HG02973 (cell line): ENCODE results near the gene AGMO.
"Not testable (repeated sequence)": the region's sequence is repeated elsewhere in the genome, so short reads cannot be mapped to it uniquely, and the experiment has no call there.

Experiments used
- ATAC-seq: cut with Tn5 transposase; IDR thresholded peaks from one replicate; pipeline ENCODE4 v1.9.1; 2021; ENCODE audit warnings: moderate library complexity; ENCODE audit not compliant: unreplicated experiment

AGMO gene

DNA sequence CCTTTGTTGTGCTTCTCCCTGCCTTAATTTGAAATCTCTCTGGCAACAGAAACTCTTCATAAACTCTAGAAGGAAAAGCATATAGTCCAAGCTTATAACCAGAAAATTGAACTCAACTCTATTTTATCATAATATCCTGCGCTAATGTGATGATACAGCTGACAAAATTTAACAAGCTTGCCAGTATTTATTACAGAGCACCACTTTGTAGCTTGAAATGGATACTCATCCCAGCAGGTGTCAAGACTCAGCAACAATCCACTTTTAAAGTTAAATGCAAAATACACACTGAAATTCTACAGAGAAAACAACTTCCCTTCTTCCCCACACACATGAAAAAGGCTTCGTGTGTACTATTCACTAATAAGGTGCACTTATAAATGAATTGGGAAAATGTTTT, 228.9 kb downstream of the AGMO start:
- ATAC-seq = no peak

DNA sequence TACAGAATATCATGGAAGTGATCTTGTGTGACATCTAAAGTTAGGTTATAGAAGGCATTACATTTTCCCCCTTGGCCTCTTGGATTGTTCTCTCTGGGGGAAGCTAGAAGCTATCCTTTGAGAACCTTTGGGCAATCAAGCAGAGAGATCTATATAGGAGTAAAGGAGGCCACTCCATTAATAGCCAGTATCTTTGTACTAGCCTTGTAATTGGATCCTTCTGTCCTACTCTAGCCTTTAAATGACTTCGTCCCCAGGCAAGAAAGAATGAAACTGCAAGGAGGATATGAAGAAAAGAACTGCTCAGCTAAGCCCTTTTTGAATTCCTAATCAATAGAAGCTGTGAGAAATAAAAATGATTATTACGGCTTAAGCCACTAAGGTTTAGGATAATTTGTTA, 230.9 kb downstream of the AGMO start:
- no peak for ATAC-seq

DNA sequence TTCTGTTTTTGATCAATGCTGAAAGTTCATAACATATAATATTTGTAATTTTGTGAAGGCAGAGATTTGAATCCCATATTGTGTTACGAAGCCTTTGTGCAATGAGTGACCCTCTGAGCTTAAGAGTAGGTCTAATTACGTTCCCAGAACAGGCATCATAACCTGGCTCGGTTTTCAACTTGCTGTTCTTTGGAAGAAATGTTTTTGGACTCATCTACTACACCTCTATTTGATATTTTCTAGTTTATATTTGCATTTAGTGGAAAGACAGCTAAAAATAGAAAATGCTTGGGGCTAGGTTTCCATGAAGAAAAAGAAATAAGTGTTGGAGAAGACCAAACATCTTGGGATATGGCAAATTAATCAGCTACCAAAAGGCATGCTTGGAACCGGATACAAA, 234.8 kb downstream of the AGMO start:
- ATAC-seq = no peak

DNA sequence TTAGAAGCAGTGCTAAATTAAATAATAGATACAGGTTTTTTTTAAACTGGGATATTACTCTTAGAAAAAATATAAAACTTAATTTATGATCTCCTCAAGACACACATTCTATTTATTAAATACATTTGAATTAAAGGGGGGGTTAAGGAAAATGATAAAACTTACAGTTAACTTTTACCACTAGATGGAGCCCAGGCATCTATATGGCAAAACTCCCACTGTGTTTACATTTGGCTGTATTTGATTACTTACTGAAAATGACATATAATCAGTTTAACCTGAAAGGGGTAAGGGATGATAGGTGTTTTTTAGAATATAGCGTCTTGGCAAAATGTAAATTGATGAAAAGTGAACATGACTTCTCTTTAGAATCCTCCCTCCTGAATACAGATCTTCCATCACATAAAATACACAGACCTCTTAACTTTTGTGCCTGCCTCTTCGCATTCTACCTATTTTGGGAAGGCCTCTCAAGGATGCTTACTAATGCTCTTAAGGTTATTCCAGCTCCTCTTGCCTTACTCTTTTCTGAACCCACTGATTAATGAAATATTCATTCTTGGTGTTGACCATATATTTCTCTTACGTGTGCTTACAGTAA, 235.7 kb downstream of the AGMO start:
- ATAC-seq = no peak

DNA sequence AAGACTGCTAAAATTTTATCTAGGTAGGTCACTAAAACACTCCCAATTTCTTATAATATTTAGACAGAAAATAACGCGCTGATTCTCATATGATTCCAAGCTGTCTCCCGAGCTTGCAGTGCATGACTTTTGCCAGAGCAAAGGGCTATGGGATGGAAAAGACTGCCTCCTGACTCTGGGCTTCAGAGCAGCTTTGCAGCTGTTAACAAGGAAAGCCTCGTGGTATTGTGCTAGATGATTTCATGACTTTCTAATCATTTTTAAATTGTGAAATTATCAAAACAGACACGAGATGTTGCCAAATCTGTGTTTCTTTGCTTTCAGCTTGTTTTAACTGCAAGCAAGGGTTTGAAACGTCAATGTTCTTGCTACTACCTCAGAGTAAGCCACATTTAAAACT, 238.3 kb downstream of the AGMO start:
- ATAC-seq = no peak

DNA sequence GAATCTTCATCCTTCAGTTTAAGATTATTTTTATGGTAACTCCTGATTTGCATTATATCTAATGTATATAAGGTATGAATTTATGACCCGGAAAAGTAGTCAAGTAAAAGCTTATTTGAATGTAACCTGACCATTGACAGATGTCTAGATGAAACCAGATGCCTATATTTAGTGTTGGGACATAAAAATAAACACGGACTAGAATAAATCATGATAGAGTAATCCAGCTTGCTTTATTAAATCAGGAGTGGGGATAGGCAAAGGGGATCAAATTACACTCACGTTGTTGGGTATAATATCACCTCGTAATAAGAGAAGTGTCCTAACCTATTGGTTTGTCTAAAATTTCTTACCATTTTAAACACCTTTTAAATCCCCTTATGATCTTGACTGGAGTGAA, 244.6 kb downstream of the AGMO start:
- ATAC-seq = no peak

DNA sequence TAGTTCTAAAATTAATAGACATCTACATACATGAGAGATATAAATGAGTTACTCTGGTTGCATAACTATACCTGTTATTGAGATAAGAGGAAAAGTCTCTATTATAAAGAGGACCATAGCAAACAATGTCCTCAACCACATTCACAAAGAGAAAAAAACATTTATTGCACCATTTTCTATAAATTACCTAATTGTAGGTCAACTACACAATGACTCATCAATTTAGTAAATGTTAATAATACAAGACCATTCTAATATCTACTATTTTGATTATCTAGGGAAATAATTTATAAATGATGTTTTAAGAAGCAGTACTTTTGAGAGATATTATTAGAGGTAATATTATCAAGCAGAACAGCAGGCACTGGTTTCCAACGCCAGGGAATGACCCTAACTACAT, 246.1 kb downstream of the AGMO start:
- no peak for ATAC-seq

DNA sequence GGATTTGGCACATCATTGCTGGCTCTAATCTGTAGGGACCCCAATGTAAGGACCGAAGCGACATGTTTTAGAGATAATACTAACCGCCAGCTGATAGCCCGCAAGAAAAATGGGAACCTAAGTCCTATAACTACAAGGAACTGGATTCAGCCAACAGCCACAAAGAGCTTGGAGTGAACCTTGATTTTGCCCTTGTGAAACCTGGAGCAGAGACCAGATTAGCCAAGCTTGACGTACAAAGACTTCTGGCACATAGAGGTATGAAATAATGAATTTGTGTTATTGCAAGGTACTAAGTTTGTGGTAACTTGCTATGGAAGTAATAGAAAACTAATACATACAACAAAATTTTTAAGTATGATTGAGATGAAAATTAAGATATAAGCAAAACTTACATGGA, 246.9 kb downstream of the AGMO start:
- ATAC-seq = no peak

DNA sequence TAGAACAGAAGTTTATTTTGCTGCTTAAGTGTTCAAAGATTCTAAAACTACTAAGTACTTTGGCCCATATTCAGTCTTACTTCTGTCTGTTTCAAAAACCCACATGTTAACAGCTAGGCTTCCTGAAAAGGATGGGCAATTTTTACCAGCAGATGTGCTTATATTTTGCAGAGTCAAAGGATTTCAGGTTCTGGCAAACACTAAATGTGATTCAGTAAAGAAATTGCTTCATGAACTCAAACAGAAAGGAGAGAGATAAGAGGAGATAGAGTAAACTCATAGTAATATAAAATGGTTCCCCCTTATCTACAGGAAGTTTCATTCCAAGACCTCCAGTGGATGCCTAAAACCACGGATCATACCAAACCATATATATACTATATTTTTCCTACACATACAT, 248.5 kb downstream of the AGMO start:
- no peak for ATAC-seq

DNA sequence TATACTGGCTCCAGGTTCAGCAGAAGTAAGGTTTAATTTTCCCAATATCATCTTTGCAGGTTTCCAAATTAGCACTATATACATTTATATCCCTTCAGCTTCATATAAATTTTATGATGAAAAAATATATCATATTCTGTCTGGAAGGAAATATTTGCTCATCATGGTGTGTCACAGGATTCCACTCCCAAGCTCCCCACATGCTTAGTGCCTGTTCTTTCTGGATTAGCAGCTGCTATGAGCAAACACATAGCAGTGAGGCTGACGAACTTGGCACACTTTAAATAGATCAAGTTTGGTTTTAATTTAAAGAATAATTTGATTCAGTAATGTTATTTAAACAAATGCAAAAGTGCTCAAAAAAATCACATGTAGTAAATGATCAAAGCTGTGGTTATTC, 251.9 kb downstream of the AGMO start:
- no peak for ATAC-seq

DNA sequence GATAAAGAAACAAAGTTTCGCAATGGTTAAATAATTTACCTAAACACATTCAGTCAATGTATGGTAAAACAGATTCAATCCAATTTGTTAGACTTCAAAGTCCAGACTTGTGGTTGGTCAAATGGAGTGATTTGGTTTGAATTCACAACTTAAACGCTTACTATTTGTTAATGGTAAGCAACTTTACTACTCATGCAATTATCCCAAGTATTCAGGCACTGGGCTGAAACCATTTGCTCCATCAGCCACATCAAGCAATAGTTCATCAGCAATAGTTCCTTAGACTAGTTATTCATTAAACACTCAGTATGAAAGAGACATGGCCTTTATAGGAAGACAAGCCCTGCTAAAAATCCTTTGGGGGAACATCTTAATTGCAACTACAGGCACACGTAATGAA, 253.0 kb downstream of the AGMO start:
- ATAC-seq = no peak

DNA sequence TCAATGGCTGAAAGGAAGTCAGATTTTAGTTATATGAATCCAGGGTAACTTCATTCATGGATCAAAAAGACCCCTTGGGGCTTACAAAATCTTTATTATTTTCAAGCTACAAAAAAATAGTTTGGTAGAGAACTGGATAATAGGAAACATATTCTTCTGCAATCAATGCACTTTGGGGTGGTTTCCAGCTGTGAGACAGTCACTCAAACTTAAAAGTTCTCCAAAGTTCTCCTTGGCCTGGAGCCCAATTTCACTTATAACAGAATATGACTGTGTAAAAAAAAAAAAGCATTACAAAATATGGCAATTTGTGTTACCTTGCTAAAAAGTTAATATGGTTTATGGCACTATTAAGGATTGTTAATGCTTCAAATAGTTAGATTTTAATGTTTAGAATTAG, 255.5 kb downstream of the AGMO start:
- ATAC-seq = no peak

DNA sequence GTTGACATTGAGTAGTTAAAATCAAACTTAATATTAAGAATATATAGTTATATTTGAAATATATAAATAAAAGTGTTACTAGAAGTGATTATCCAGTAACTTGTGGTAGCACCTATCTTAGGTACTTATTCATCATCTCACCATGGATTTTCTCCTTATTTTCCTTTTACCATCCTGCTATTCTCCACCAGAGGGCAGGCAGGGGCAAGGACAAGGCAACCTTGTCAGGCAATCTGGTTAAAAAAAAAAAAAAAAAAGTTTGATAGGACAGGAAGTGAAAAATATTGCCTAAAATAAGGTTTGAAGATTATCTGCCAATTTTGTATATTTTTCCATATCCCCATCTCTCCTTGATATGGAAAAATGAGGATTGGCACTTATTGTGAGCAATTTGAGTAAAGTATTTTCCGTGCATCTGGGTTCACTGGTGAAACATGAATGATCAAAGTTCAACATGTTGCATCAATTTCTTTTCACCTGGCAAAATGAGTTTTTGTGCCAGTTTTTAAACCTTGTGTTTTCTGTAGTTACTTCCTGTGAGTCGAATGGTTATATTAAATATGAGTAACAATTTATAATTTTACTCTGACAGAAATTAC, 256.7 kb downstream of the AGMO start:
- ATAC-seq = peak; percentile 80

DNA sequence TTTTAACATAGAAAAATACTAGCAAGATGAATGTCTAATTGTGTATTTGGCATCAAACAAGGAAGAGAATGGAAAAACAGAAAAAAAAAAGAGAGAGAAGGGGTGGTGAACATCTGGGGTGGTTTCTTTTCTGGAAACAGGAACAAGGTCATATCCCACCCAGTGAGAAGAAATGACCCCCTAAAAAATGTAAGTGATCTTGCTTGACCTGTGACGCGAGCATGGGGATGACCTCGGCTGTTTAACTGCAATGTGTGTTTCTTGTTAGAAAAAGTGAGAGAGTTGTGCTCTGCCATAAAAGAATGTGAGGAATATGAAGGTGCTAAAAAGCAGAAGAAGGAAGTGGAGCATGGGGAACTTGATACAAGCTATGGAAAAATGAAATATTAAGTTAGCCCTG, 258.5 kb downstream of the AGMO start:
- ATAC-seq = no peak

DNA sequence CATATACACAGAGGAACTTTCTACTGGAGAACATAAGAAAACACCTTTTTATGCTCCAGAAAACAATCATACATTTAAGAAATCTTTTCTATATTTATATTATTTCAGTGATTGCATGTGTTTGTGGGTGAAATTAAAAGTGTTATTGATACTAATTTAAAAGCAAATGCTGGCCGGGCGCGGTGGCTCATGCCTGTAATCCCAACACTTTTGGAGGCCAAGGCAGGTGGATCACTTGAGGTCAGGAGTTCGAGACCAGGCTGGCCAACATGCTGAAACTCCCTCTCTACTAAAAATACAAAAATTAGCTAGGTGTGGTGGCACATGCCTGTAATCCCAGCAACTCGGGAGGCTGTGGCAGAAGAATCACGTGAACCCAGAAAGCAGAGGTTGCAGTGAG, 260.8 kb downstream of the AGMO start:
- ATAC-seq = not testable (repeated sequence)

DNA sequence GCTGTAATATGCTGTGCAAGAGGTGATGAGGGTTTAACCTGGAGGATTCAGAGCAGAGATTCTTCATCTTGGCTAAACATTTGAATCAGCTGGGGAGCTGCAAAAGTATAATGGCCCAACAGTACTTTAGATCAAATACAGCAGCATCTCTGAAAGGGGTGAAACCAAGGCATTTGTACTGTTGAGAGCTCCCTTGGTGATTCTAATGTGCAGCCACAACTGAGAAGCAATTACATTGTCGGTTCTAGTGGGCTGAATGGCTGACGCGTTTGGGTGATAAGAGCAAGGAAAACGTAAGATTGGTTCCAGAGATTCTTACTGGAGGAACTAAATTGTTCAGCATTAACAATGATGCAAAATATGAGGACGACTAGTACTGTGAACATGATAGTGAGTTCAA, 269.7 kb downstream of the AGMO start:
- no peak for ATAC-seq

DNA sequence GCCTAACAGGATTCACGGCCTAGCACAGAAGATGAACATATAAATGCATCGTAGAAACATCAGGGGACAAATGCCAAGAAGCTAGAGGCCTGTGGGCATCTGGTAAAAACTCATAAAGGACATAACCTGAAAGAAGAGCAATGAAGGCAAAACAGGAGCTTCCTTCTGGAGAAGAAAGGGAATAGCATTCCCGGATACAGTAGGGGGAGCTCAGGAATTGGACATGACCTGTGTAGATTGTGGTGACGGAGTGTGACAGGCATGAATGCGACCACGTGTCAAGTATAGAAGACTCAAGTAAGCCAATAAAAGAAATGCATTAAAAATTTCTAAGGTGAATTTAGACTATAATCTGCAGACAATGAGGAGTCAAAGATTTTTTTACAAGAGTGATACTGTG, 270.1 kb downstream of the AGMO start:
- no peak for ATAC-seq

DNA sequence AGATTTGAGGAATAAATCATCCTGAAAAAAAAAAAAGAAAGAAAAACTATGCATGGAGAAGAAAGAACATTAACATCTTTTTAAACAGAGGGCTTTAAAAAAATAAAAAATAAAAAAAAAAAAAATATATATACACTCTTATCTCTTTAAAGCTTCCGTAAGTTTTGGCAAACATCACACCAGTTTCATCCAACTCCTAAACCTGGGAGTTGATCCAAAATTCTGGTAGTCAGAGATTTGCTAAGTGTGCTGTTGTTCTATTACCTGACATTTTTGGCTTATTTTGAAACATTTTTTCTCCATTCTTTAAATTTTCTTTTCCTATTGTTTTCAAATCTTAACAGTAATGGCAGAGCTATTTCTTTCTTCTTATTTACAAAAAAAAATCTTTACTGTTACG, 273.1 kb downstream of the AGMO start:
- no peak for ATAC-seq

DNA sequence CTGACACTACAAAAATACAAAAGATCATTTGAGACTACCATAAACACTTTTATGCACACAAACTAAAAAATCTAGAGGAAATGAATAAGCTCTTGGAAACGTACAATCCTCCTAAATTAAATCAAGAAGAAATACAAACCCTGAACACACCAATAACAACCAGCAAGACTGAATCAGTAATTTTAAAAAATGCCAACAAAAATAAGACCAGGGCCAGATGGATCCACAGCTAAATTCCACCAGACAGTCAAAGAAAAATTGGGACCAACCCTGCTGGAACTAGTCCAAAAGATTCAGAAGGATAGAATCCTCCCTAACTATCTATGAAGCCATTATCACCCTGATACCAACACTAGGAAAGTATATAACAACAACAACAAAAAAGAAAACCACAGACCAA, 277.4 kb downstream of the AGMO start:
- no peak for ATAC-seq

DNA sequence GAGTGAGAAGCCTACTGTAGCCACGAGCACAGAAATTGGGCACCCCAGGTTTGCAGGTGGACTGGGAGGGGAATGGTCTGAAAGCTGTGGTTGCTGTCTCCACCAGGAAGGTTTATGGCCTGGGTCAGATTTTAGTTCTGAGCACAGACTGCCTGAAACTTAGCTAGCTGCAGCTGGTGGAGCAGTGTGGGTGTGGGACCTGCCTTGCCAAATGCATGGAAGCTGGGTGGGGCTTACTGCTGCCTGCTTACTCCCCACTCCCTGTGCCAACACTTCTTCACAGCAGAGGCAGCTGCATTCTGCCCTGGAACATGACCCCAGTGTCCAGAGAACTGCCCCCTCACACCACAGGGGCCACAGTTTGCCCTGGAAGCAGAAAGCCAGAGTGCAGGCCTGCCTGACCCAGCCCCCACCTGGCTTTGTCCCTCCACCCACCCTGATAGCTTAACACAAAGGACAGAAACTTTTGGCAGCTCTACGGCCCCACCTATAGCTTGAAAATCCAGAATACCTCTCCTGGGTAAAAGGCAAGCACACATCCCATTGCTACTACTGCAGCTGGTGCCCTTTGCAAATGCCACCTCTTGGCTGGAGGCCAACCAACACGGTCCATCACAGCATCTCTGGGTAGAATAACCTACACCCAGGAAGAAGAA, 281.6 kb downstream of the AGMO start:
- ATAC-seq = no peak

DNA sequence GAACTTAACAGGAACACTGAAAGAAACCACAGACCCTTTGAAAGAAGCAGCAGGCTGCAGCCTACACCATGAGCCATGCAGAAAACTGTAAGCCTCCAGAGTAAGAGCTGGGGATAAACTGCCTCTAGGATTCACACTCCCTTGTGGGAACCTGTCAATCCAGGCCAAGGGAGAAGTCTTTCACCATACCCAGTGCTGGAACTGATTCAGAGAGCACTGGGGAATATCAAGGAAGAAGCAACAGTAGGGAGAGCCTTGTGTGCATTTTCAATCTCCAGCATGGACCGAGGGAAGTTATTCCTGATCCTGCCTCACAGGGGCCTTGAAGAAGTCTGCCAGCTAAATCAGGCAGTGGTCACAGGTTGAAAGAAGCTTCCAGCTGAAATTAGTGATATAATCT, 282.2 kb downstream of the AGMO start:
- no peak for ATAC-seq

DNA sequence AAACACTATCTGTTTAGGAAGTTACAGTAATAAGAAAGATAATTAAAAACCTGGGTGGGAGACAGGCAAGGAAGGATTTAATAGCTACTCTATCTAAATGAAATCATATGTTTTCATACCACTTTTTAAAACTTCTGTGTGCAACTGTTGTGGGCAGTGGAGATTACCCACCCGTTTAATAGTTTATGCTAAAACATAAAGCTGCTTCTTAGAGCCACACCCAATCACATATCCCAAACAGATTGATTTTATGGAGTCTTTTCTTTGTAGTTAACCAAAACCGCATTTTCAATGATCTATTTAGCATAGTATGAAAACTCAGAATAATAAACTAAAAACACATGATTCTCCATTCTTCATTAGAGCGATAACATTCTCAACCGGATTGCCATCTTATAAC, 304.1 kb downstream of the AGMO start:
- ATAC-seq = no peak

DNA sequence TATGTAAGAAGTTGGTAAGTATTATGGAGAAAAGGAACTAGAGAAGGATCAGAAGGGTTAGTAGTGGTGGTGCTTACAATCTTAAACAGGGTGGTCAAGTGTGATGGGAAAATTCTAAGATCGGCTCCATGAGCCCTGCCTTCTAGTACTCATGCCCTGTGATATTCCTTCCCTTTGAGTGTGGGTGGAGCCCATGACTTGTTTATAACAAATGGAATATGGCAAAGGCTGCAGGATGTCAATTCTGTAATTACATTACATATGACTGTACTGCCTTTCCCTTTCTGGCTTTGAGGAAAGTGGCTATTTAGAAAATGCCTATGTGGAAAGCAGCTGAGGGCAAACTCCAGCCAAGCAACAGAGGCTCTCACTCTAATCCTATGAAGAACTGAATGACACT, 309.6 kb downstream of the AGMO start:
- ATAC-seq = no peak
